ENCODE results near the gene CAMKMT. TPM values are rescaled to one million over a fixed set of nuclear protein-coding genes. Genes with fewer than 3 reads are reported as not detected.

CAMKMT gene
- total RNA-seq, 1 donor from 2014 or later, result 11.2 TPM

GRCh38 chr2:44801289-44801840 lies 439.6 kb downstream of the CAMKMT start:
- Mint-ChIP-seq H3K27me3 (ENCODE audit: low read depth) (peaks cover 75% of the 10 kb centered on the region), H3K4me3 (ENCODE audit: low read depth) (no peak overlapping the region), H3K27ac (no peak overlapping the region), H3K4me1 (ENCODE audit: low read depth) (peaks cover 16% of the 10 kb centered on the region), H3K9me3 (no peaks in the 10 kb centered on the region), H3K36me3 (ENCODE audit: low read depth) (no peaks in the 10 kb centered on the region)
- no peak for DNase-seq (ENCODE audit: low spot score)
- intact Hi-C loops (cut with micrococcal nuclease), result loop anchor here (5.0 kb wide), 2 partner anchors 206 to 319 kb away; partner anchors contain the start of gene SIX2

- Mint-ChIP-seq H3K36me3 (ENCODE audit: low read depth) (no peaks in the 10 kb centered on the region), H3K4me1 (ENCODE audit: low read depth) (peaks cover 24% of the 10 kb centered on the region), H3K27ac (no peak overlapping the region), H3K9me3 (no peaks in the 10 kb centered on the region), H3K27me3 (ENCODE audit: low read depth) (peaks cover 80% of the 10 kb centered on the region), H3K4me3 (ENCODE audit: low read depth) (no peak overlapping the region)
- intact Hi-C loops (cut with micrococcal nuclease), result loop anchor here (1.0 to 5.0 kb wide), 3 partner anchors 128 to 320 kb away; partner anchors contain the start of gene SIX2
- no peak for DNase-seq (ENCODE audit: low spot score)
These were observed 440.4 kb downstream of the CAMKMT start for GRCh38 chr2:44801841-44802776.

- Mint-ChIP-seq H3K36me3 (ENCODE audit: low read depth) (no peaks in the 10 kb centered on the region), H3K27me3 (ENCODE audit: low read depth) (peaks cover 80% of the 10 kb centered on the region), H3K27ac (no peak overlapping the region), H3K9me3 (no peaks in the 10 kb centered on the region), H3K4me3 (ENCODE audit: low read depth) (no peak overlapping the region), H3K4me1 (ENCODE audit: low read depth) (peaks cover 29% of the 10 kb centered on the region)
- intact Hi-C loops (cut with micrococcal nuclease), result loop anchor here (1.0 to 5.0 kb wide), 3 partner anchors 127 to 321 kb away; partner anchors contain the start of gene SIX2
- DNase-seq (ENCODE audit: low spot score), result no peak
These were observed 441.2 kb downstream of the CAMKMT start for GRCh38 chr2:44802777-44803424.

GRCh38 chr2:44804406-44805265 lies 442.9 kb downstream of the CAMKMT start:
- Mint-ChIP-seq H3K9me3 (no peaks in the 10 kb centered on the region), H3K36me3 (ENCODE audit: low read depth) (no peaks in the 10 kb centered on the region), H3K4me3 (ENCODE audit: low read depth) (no peak overlapping the region), H3K27me3 (ENCODE audit: low read depth) (peaks cover 80% of the 10 kb centered on the region), H3K27ac (no peak overlapping the region), H3K4me1 (ENCODE audit: low read depth) (peaks cover 29% of the 10 kb centered on the region)
- no peak for DNase-seq (ENCODE audit: low spot score)
- intact Hi-C loops (cut with micrococcal nuclease), result loop anchor here (5.0 kb wide), 3 partner anchors 203 to 363 kb away; partner anchors contain the start of gene SIX2

- H3K4me1 Mint-ChIP-seq (ENCODE audit: low read depth), result peaks cover 29% of the 10 kb centered on the region
- no peak overlapping the region for H3K27ac Mint-ChIP-seq
- DNase-seq (ENCODE audit: low spot score), result no peak
- no peaks in the 10 kb centered on the region for H3K9me3 Mint-ChIP-seq
- intact Hi-C loops (cut with micrococcal nuclease), result loop anchor here (5.0 kb wide), 1 partner anchor 362 kb away; no protein-coding TSS in a partner anchor
- no peak overlapping the region for H3K4me3 Mint-ChIP-seq (ENCODE audit: low read depth)
- no peaks in the 10 kb centered on the region for H3K36me3 Mint-ChIP-seq (ENCODE audit: low read depth)
- peaks cover 77% of the 10 kb centered on the region for H3K27me3 Mint-ChIP-seq (ENCODE audit: low read depth)
These were observed 443.9 kb downstream of the CAMKMT start for GRCh38 chr2:44805401-44806235.

- no peak for DNase-seq (ENCODE audit: low spot score)
- H3K4me1 Mint-ChIP-seq (ENCODE audit: low read depth), result peaks cover 26% of the 10 kb centered on the region
- intact Hi-C loops (cut with micrococcal nuclease), result loop anchor here (1.0 to 5.0 kb wide), 2 partner anchors 26 to 360 kb away; no protein-coding TSS in a partner anchor
- H3K27ac Mint-ChIP-seq, result peak overlapping the region; percentile 49
- H3K9me3 Mint-ChIP-seq, result no peaks in the 10 kb centered on the region
- no peaks in the 10 kb centered on the region for H3K36me3 Mint-ChIP-seq (ENCODE audit: low read depth)
- peaks cover 72% of the 10 kb centered on the region for H3K27me3 Mint-ChIP-seq (ENCODE audit: low read depth)
- H3K4me3 Mint-ChIP-seq (ENCODE audit: low read depth), result no peak overlapping the region
These were observed 445.7 kb downstream of the CAMKMT start for GRCh38 chr2:44807201-44808025.

GRCh38 chr2:44810892-44811530 lies 449.3 kb downstream of the CAMKMT start:
- intact Hi-C loops (cut with micrococcal nuclease), result no loop called here
- H3K27ac Mint-ChIP-seq, result no peak overlapping the region
- H3K36me3 Mint-ChIP-seq (ENCODE audit: low read depth), result no peaks in the 10 kb centered on the region
- no peak for DNase-seq (ENCODE audit: low spot score)
- H3K4me1 Mint-ChIP-seq (ENCODE audit: low read depth), result peaks cover 15% of the 10 kb centered on the region
- H3K27me3 Mint-ChIP-seq (ENCODE audit: low read depth), result peaks cover 57% of the 10 kb centered on the region
- no peak overlapping the region for H3K4me3 Mint-ChIP-seq (ENCODE audit: low read depth)
- no peaks in the 10 kb centered on the region for H3K9me3 Mint-ChIP-seq

GRCh38 chr2:44813165-44813564 lies 451.4 kb downstream of the CAMKMT start:
- intact Hi-C loops (cut with micrococcal nuclease), result no loop called here
- Mint-ChIP-seq H3K36me3 (ENCODE audit: low read depth) (no peaks in the 10 kb centered on the region), H3K9me3 (no peaks in the 10 kb centered on the region), H3K27me3 (ENCODE audit: low read depth) (peaks cover 45% of the 10 kb centered on the region), H3K4me3 (ENCODE audit: low read depth) (no peak overlapping the region), H3K4me1 (ENCODE audit: low read depth) (no peaks in the 10 kb centered on the region), H3K27ac (no peak overlapping the region)
- DNase-seq (ENCODE audit: low spot score), result no peak

- Mint-ChIP-seq H3K36me3 (ENCODE audit: low read depth) (no peaks in the 10 kb centered on the region), H3K4me1 (ENCODE audit: low read depth) (no peaks in the 10 kb centered on the region), H3K9me3 (no peaks in the 10 kb centered on the region), H3K4me3 (ENCODE audit: low read depth) (no peak overlapping the region), H3K27me3 (ENCODE audit: low read depth) (peaks cover 42% of the 10 kb centered on the region), H3K27ac (no peak overlapping the region)
- intact Hi-C loops (cut with micrococcal nuclease), result no loop called here
- DNase-seq (ENCODE audit: low spot score), result no peak
These were observed 451.9 kb downstream of the CAMKMT start for GRCh38 chr2:44813658-44814057.

- no peaks in the 10 kb centered on the region for H3K36me3 Mint-ChIP-seq (ENCODE audit: low read depth)
- H3K27me3 Mint-ChIP-seq (ENCODE audit: low read depth), result peaks cover 27% of the 10 kb centered on the region
- intact Hi-C loops (cut with micrococcal nuclease), result no loop called here
These were observed 455.5 kb downstream of the CAMKMT start for GRCh38 chr2:44817256-44817655.

More at GRCh38 chr2:44817256-44817655, 455.5 kb downstream of the CAMKMT start:
- H3K9me3 Mint-ChIP-seq, result no peaks in the 10 kb centered on the region
- no peak for DNase-seq (ENCODE audit: low spot score)
- no peak overlapping the region for H3K27ac Mint-ChIP-seq
- H3K4me3 Mint-ChIP-seq (ENCODE audit: low read depth), result no peak overlapping the region
- no peaks in the 10 kb centered on the region for H3K4me1 Mint-ChIP-seq (ENCODE audit: low read depth)
